Sigmoid colon (tissue), 4 donors: ENCODE data around the gene SYNDIG1.

Experiments used
- POLR2A ChIP-seq, 2 donors: fragments of 450-650 bp; IDR thresholded peaks; one replicate each; pipeline ENCODE4 v1.6.1; 2016; ENCODE audit warnings: antibody characterized with exemption in 2 of 2, mild to moderate bottlenecking in 2 of 2, moderate library complexity in 2 of 2
- POLR2AphosphoS5 ChIP-seq, 4 donors: sonication (generic); formaldehyde crosslinking; IDR thresholded peaks; one replicate each; pipeline ENCODE4 v1.6.1; 2017; ENCODE audit warnings: antibody characterized with exemption in 4 of 4
- TF ChIP-seq, protein P1 (sequence below), 4 experiments: fragments of 450-650 bp in 3 of 4; fragments of 200-600 bp in 1 of 4; IDR thresholded peaks; one replicate each; pipeline ENCODE4 v1.5.1; 2016 to 2019; ENCODE audit warnings: antibody characterized with exemption in 4 of 4, mild to moderate bottlenecking in 3 of 4, moderate library complexity in 2 of 4

- TF ChIP-seq, protein P1, sequence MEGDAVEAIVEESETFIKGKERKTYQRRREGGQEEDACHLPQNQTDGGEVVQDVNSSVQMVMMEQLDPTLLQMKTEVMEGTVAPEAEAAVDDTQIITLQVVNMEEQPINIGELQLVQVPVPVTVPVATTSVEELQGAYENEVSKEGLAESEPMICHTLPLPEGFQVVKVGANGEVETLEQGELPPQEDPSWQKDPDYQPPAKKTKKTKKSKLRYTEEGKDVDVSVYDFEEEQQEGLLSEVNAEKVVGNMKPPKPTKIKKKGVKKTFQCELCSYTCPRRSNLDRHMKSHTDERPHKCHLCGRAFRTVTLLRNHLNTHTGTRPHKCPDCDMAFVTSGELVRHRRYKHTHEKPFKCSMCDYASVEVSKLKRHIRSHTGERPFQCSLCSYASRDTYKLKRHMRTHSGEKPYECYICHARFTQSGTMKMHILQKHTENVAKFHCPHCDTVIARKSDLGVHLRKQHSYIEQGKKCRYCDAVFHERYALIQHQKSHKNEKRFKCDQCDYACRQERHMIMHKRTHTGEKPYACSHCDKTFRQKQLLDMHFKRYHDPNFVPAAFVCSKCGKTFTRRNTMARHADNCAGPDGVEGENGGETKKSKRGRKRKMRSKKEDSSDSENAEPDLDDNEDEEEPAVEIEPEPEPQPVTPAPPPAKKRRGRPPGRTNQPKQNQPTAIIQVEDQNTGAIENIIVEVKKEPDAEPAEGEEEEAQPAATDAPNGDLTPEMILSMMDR (IDR thresholded peaks at IDR 0.05): no peak
- TF ChIP-seq POLR2AphosphoS5 (IDR thresholded peaks at IDR 0.05) (no peak), POLR2A (IDR thresholded peaks at IDR 0.05) (no peak)
These were observed 18.2 kb downstream of the SYNDIG1 start for GRCh38 chr20:24487648-24488047.
